Kidney (tissue), 14 donors: ENCODE results near the gene IL3RA. TPM values are rescaled to one million over a fixed set of nuclear protein-coding genes. Genes with fewer than 3 reads are reported as not detected.
"Not testable (repeated sequence)": the region's sequence is repeated elsewhere in the genome, so short reads cannot be mapped to it uniquely, and the experiment has no call there.

Source experiments
- DNase-seq, 5 donors: peaks; one replicate each; pipeline ENCODE4 v3.0.0-alpha.2; 2013 to 2020
- FAIRE-seq: peaks from 2 replicates; lab custom pipeline; 2012; peaks lifted over from hg19 to GRCh38; lab: Jason Lieb, UNC
- H3K27ac ChIP-seq, 2 donors: one replicate each; pipeline ENCODE4 v1.7.0; 2013; ENCODE audit warnings: low read depth in 2 of 2, low read length in 2 of 2, inconsistent platforms in 1 of 2
- H3K27me3 ChIP-seq: one replicate; pipeline ENCODE4 v1.7.1; 2013; ENCODE audit warnings: low read length, inconsistent platforms; ENCODE audit not compliant: control insufficient read depth, insufficient read depth
- H3K36me3 ChIP-seq, 3 donors: one replicate each; pipeline versions ENCODE4 v1.7.0 to v1.7.1; 2013; ENCODE audit warnings: low read length in 3 of 3, control low read depth in 1 of 3, inconsistent platforms in 1 of 3; ENCODE audit not compliant: insufficient read depth in 3 of 3, control insufficient read depth in 2 of 3
- H3K4me1 ChIP-seq, 3 donors: one replicate each; pipeline versions ENCODE4 v1.7.0 to v1.7.1; 2013; ENCODE audit warnings: low read length in 3 of 3, inconsistent platforms in 1 of 3, low read depth in 1 of 3; ENCODE audit not compliant: control insufficient read depth in 2 of 3, insufficient read depth in 2 of 3
- H3K4me3 ChIP-seq, 3 donors: one replicate each; pipeline versions ENCODE4 v1.7.0 to v1.8.1; 2013; ENCODE audit warnings: low read length in 3 of 3, control low read depth in 1 of 3, inconsistent platforms in 1 of 3
- H3K9ac ChIP-seq, 3 donors: one replicate each; pipeline versions ENCODE4 v1.7.0 to v1.7.1; 2013; ENCODE audit warnings: low read length in 3 of 3, control low read depth in 1 of 3, inconsistent platforms in 1 of 3
- H3K9me3 ChIP-seq, 3 donors: one replicate each; pipeline versions ENCODE4 v1.7.0 to v1.7.1; 2013; ENCODE audit warnings: low read length in 3 of 3, control low read depth in 1 of 3, inconsistent platforms in 1 of 3; ENCODE audit not compliant: control insufficient read depth in 2 of 3, insufficient read depth in 1 of 3
- CTCF ChIP-seq: IDR thresholded peaks from 3 replicates; pipeline ENCODE4 v1.5.1; 2012; ENCODE audit warnings: mild to moderate bottlenecking, moderate library complexity, borderline replicate concordance; ENCODE audit not compliant: insufficient read depth; ENCODE audit errors: extremely low read depth
- intact Hi-C: fragments of 100-400 bp; cut with DNase I; formaldehyde crosslinking; loops from one replicate; pipeline ENCODE4 v1.11.1; 2022
- polyA plus RNA-seq: library from polyadenylated mRNA; stranded (reverse); fragments of 350-450 nt; fragmentation: Illumina TruSeq; extraction: RNeasy Lipid Tissue Mini Kit (QIAGEN cat#74804); gene quantifications from one replicate; pipeline ENCODE4 v1.2.3, GENCODE V29; 2014; ENCODE audit warnings: low read depth, low replicate concordance; ENCODE audit not compliant: insufficient read depth
- total RNA-seq: library from RNA; stranded (reverse); fragmentation: NEBNext Ultra II Directional; extraction: Animal tissue kit (Norgen Biotek cat#: 25700); gene quantifications from one replicate; pipeline ENCODE4 v1.2.1, GENCODE V29; 2021
- donor health status: control.
- donor health status: control.
- donor health status: control.
- donor health status: control.
- donor health status: control.
- donor health status: DM: yes; HTN: yes; CAD: no.
- donor health status: Normal renal cell carcinoma (clear cell type).

IL3RA gene
- total and polyA plus RNA-seq, 2 donors from 2014 or later = 4.6 to 10.2 TPM

DNA sequence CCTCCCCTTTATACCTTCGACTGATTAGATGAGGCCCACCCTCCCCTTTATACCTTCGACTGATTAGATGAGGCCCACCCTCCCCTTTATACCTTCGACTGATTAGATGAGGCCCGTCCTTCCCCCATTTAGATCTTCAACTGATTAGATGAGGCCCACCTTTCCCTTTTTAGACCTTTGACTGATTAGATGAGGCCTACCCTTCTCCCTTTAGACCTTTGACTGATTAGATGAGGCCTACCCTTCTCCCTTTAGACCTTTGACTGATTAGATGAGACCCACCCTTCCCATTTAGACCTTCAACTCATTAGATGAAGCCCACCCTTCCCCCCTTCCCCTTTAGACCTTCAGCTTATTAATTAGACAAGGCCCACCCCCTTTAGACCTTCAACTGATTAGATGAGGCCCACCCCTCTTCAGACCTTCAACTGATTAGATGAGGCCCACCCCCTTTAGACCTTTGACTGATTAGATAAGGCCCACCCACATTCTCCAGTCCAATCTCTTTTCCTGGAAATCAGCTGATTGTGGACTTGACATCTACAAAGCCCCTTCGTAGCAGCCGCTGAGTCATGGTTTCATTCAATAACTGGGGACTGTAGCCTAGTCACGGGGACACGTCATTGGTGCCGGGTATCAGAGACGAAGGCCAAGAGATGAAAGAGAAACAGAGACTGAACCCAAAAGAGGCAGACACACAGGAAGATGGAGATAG, 28.8 kb upstream of the IL3RA start:
- H3K27ac ChIP-seq = no peak overlapping the region
- H3K9ac ChIP-seq = no peak overlapping the region
- H3K4me3 ChIP-seq = no peak overlapping the region
- FAIRE-seq (no peak), DNase-seq (peak in 1 of 5 donors; percentile 4)
- H3K9me3 ChIP-seq = no peaks in the 10 kb centered on the region
- no peaks in the 10 kb centered on the region for H3K4me1 ChIP-seq
- no peak for TF ChIP-seq CTCF
- H3K27me3 ChIP-seq = no peaks in the 10 kb centered on the region
- intact Hi-C loops = no loop called here
- H3K36me3 ChIP-seq = no peaks in the 10 kb centered on the region

DNA sequence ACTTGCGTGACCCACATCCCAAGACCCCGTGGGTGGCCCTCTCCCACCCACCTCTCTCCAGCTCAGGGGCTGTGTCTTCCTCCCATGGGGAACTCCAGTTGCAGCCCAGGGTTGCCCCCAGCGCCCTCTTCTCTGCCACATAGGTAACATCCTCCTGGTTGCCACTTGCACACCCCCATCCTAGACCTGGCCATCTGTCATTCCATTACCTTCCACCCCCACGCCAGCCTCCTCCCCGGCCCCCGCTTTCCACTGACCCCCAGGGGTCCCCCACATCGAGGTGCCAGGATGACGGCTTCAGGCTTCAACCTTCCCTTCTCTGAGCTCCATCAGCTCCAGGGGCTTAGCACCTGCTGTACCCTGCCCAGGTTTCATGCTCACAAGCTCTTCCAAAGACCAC, 28.1 kb upstream of the IL3RA start:
- Histone ChIP-seq H3K4me3 (no peak overlapping the region), H3K27me3 (no peaks in the 10 kb centered on the region), H3K36me3 (no peaks in the 10 kb centered on the region), H3K4me1 (no peaks in the 10 kb centered on the region), H3K9ac (no peak overlapping the region), H3K27ac (no peak overlapping the region), H3K9me3 (no peaks in the 10 kb centered on the region)
- TF ChIP-seq CTCF = no peak
- DNase-seq = peak in 1 of 5 donors; percentile 55
- intact Hi-C loops = no loop called here
- FAIRE-seq = no peak

DNA sequence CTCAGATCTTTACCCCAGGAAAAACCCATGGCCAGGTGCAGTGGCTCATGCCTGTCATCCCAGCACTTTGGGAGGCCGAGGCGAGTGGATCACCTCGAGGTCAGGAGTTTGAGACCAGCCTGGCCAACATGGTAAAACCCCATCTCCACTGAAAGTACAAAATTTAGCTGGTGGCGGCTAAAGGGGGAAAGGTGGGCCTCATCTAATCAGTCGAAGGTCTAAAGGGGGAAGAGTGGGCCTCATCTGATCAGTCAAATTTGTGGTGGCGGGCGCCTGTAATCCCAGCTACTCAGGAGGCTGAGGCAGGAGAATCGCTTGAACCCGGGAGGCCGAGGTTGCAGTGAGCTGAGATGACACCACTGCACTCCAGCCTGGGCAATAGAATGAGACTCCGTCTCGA, 27.7 kb upstream of the IL3RA start:
- FAIRE-seq, H3K27ac ChIP-seq, H3K9me3 ChIP-seq, H3K9ac ChIP-seq, H3K27me3 ChIP-seq, H3K36me3 ChIP-seq, intact Hi-C loops, H3K4me1 ChIP-seq, H3K4me3 ChIP-seq: not testable (repeated sequence)
- peak in 1 of 5 donors; percentile 2 for DNase-seq

DNA sequence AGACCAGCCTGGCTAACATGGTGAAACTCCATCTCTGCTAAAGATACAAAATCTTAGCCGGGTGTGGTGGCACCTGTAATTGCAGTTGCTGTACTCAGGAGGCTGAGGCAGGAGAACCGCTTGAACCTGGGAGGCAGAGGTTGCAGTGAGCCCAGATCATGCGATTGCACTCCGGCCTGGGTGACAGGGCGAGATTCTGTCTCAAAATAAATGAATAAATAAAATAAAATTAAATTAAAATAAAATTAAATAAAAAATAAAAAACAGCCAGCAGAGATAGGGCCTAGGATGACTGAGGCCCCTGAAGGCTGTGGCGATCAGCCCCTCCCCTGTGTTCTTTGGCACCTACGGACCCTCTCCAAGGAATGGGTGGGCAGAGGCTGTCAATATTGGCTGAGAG, 22.8 kb upstream of the IL3RA start:
- intact Hi-C loops = no loop called here
- no peak for TF ChIP-seq CTCF
- Histone ChIP-seq H3K4me1 (no peaks in the 10 kb centered on the region), H3K9ac (no peak overlapping the region), H3K27ac (no peak overlapping the region), H3K27me3 (no peaks in the 10 kb centered on the region), H3K9me3 (no peaks in the 10 kb centered on the region), H3K36me3 (no peaks in the 10 kb centered on the region), H3K4me3 (no peak overlapping the region)
- FAIRE-seq (no peak), DNase-seq (no peak)
